ENCODE results near the gene DNAH9.

The DNAH9 gene

GRCh38 chr17:11772031-11772430, 173.8 kb downstream of the DNAH9 start:
- DNase-seq: no peak

GRCh38 chr17:11779892-11780291, 181.6 kb downstream of the DNAH9 start:
- DNase-seq: no peak

GRCh38 chr17:11780621-11781020, 182.4 kb downstream of the DNAH9 start:
- DNase-seq: no peak

GRCh38 chr17:11786711-11787438, 188.6 kb downstream of the DNAH9 start:
- DNase-seq: no peak

- DNase-seq: no peak
These were observed 197.6 kb downstream of the DNAH9 start for GRCh38 chr17:11795906-11796305.

- DNase-seq: no peak
These were observed 199.5 kb downstream of the DNAH9 start for GRCh38 chr17:11797803-11798202.

GRCh38 chr17:11803231-11803969, 205.1 kb downstream of the DNAH9 start:
- no peak for DNase-seq

GRCh38 chr17:11805138-11805537, 206.9 kb downstream of the DNAH9 start:
- no peak for DNase-seq

GRCh38 chr17:11805952-11806351, 207.7 kb downstream of the DNAH9 start:
- DNase-seq: no peak

GRCh38 chr17:11807606-11808005, 209.3 kb downstream of the DNAH9 start:
- no peak for DNase-seq

GRCh38 chr17:11813278-11813677, 215.0 kb downstream of the DNAH9 start:
- no peak for DNase-seq

GRCh38 chr17:11813871-11814270, 215.6 kb downstream of the DNAH9 start:
- no peak for DNase-seq

- DNase-seq: no peak
These were observed 216.5 kb downstream of the DNAH9 start for GRCh38 chr17:11814655-11815262.

GRCh38 chr17:11816409-11816808, 218.1 kb downstream of the DNAH9 start:
- no peak for DNase-seq

GRCh38 chr17:11823862-11824261, 225.6 kb downstream of the DNAH9 start:
- no peak for DNase-seq

GRCh38 chr17:11825572-11826209, 227.4 kb downstream of the DNAH9 start:
- no peak for DNase-seq

- no peak for DNase-seq
These were observed 234.3 kb downstream of the DNAH9 start for GRCh38 chr17:11832401-11833137.

GRCh38 chr17:11836508-11836907, 238.2 kb downstream of the DNAH9 start:
- no peak for DNase-seq

- DNase-seq: no peak
These were observed 241.8 kb downstream of the DNAH9 start for GRCh38 chr17:11840052-11840451.

GRCh38 chr17:11840831-11841230, 242.6 kb downstream of the DNAH9 start:
- DNase-seq: no peak

- no peak for DNase-seq
These were observed 250.1 kb downstream of the DNAH9 start for GRCh38 chr17:11848330-11848729.

GRCh38 chr17:11852231-11852630, 254.0 kb downstream of the DNAH9 start:
- no peak for DNase-seq

- DNase-seq: no peak
These were observed 254.6 kb downstream of the DNAH9 start for GRCh38 chr17:11852912-11853311.

Measured in fibroblast of skin of abdomen (primary cell).